GM12891 (cell line): ENCODE data around the gene VSIG10.

Experiments used
- POLR2A ChIP-seq: IDR thresholded peaks from 2 replicates; pipeline ENCODE4 v1.6.1; 2011; ENCODE audit warnings: low read depth, low read length, control low read depth
- POLR2AphosphoS5 ChIP-seq: IDR thresholded peaks from 2 replicates; pipeline ENCODE4 v1.6.1; 2011; ENCODE audit warnings: low read depth, low read length, control low read depth
- POU2F2 ChIP-seq: IDR thresholded peaks from 2 replicates; pipeline ENCODE4 v1.6.1; 2011; ENCODE audit warnings: low read depth, mild to moderate bottlenecking, control low read depth, low read length, moderate library complexity
- SPI1 ChIP-seq: IDR thresholded peaks from 2 replicates; pipeline ENCODE4 v1.6.1; 2011; ENCODE audit warnings: low read depth, low read length, control low read depth
- TAF1 ChIP-seq: IDR thresholded peaks from 2 replicates; pipeline ENCODE4 v1.6.1; 2011; ENCODE audit warnings: low read depth, low read length, control low read depth

GRCh38 chr12:118140825-118141224, 37.0 kb upstream of the VSIG10 start:
- TF ChIP-seq SPI1 (no peak), POLR2AphosphoS5 (no peak), POLR2A (no peak), TAF1 (no peak), POU2F2 (no peak)
